ENCODE measurements around the gene SHFL.

The SHFL gene

DNA sequence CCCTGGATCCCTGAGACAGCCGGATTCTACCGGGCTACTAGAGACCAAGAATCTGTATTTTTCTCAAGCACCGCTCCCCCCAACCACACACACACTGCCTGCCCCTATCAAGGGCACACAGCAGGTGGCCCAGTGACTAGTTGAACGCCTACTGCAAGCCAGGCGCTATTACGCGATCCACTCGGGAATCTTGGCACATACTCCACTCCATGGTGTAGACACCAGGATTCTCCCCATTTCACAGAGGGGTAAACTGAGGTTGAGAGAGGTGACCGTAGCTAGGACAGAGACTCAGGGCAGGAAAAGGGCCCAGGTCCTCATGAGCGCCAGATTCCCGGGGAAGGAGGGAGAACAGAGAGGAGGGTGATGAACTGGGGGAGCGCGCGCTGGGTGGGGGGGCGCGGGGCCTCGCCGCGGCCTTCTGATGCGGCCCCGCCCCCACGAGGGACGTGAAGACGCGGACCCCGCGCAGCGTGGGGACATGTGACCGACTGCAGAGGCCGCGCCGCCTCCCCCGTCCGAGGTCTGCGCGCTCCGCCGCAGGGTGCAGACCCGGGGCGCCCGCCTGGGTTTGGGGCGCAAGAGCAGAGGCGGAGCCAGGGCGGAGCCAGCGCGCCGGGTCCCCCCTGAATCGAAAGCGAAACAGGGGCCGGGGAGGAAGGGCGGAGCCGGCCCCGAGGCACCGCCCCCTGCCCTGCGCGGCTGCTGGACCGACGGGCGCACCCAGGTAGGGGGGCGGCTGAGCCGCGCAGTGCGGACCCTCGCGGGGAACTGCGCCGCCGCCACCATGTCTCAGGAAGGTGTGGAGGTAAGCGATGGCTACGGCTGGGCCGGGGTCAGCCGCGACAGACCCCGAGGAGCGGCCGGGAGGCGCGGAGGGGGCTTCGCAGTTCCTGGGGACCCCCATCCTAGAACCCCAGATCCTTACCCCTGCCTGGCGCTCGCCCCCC lies at the start of gene SHFL:
SHFL (plus strand) TSS at position 677 of the 950 bp plus-strand sequence; CDS start at position 788, 111 bp downstream.
- Histone ChIP-seq H3K9ac (ENCODE audit: low read length) (peak within 1 kb of the TSS; percentile 50), H3K27me3 (ENCODE audit: control insufficient read depth, insufficient read depth, low read length) (peaks cover 39% of the 10 kb centered on the region; the same call in 1 of the 2 replicates), H3K9me3 (ENCODE audit: control insufficient read depth, insufficient read depth, low read depth, low read length) (no peaks in the 10 kb centered on the region), H3K4me3 (ENCODE audit: low read depth, low read length) (peak within 1 kb of the TSS; percentile 94), H3K27ac (ENCODE audit: low read depth, low read length) (no peak within 1 kb of the TSS), H3K36me3 (ENCODE audit: control insufficient read depth, insufficient read depth, low read length) (peaks cover 3% of the 10 kb centered on the region; the same call in 1 of the 2 replicates), H3K4me1 (ENCODE audit: control insufficient read depth, insufficient read depth, low read length) (no peaks in the 10 kb centered on the region)

DNA sequence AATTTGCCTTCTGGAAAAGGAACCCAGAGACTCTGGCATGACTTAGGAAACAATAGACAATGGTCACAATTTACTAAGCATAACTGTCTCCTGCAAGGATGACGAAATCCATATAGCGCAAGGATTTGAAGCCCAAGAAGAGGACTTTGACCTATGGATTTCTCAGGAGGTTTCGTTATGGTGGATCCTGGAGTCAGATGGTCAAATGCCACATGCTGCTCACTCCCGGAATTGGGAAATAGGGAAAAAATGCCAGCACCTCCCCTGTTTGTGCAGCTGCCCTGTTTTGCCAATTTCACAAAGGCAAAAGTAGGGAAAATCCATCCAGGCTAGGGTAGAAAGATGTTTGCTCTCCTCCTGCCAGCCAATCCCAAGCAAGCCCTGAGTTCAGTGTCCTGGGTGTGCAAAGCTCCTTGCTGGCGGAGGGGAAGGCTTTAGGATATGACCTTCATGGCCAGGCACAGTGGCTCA lies 49.5 kb upstream of the SHFL start:
- Histone ChIP-seq H3K4me3 (ENCODE audit: low read depth, low read length) (no peak overlapping the region), H3K27me3 (ENCODE audit: control insufficient read depth, insufficient read depth, low read length) (peaks cover 66% of the 10 kb centered on the region), H3K27ac (ENCODE audit: low read depth, low read length) (no peak overlapping the region)

DNA sequence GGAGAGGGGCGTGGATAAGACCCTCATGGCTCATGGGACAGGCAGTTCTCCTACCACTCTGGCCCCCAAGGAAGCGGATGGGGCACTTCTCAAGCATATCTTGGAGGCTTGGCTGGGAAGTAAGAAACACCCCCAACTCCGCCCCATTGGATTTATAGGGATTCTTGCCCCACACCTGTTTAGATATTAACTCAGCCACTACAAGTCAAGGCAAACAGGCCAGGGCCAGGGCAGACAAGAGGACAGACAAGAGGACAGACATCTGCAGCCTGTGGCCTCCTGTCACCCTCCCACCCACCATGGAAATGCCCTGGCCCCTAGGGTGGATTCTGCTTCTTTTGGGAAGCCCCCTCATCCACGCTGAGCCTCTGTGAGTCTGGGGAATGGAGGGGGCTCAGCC lies 48.8 kb upstream of the SHFL start:
- no peak overlapping the region for H3K9ac ChIP-seq (ENCODE audit: low read length)
- H3K4me3 ChIP-seq (ENCODE audit: low read depth, low read length) = no peak overlapping the region
- no peak overlapping the region for H3K27ac ChIP-seq (ENCODE audit: low read depth, low read length)
- H3K4me1 ChIP-seq (ENCODE audit: control insufficient read depth, insufficient read depth, low read length) = no peaks in the 10 kb centered on the region
- peaks cover 18% of the 10 kb centered on the region; the same call in 1 of the 2 replicates for H3K9me3 ChIP-seq (ENCODE audit: control insufficient read depth, insufficient read depth, low read depth, low read length)
- H3K36me3 ChIP-seq (ENCODE audit: control insufficient read depth, insufficient read depth, low read length) = no peaks in the 10 kb centered on the region
- H3K27me3 ChIP-seq (ENCODE audit: control insufficient read depth, insufficient read depth, low read length) = peaks cover 67% of the 10 kb centered on the region

More for the DNA sequence above, 49.5 kb upstream of the SHFL start:
- Histone ChIP-seq H3K4me1 (ENCODE audit: control insufficient read depth, insufficient read depth, low read length) (no peaks in the 10 kb centered on the region), H3K9me3 (ENCODE audit: control insufficient read depth, insufficient read depth, low read depth, low read length) (peaks cover 11% of the 10 kb centered on the region; the same call in 1 of the 2 replicates), H3K9ac (ENCODE audit: low read length) (no peak overlapping the region), H3K36me3 (ENCODE audit: control insufficient read depth, insufficient read depth, low read length) (no peaks in the 10 kb centered on the region)

DNA sequence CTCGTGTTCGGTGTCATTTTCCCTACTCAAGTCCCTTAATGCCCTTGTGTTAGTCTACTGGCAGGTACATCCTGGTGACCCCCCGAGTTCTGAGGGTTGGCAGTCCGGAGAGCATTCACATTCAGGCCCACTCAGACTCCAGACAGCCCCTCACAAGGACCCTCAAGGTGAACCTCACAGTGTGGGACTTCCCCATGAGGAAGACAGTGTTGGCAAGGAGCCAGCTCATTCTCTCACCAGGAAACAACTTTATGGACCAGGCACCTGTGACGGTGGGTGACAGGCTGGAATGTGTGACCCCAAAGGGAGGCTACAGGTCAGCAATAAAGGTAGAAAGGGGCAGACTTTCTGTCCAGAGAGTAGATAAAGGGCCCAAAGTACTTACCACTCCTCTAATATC lies 48.3 kb upstream of the SHFL start:
- no peak overlapping the region for H3K4me3 ChIP-seq (ENCODE audit: low read depth, low read length)
- H3K36me3 ChIP-seq (ENCODE audit: control insufficient read depth, insufficient read depth, low read length) = no peaks in the 10 kb centered on the region
- no peak overlapping the region for H3K9ac ChIP-seq (ENCODE audit: low read length)
- H3K27ac ChIP-seq (ENCODE audit: low read depth, low read length) = no peak overlapping the region
- no peaks in the 10 kb centered on the region for H3K4me1 ChIP-seq (ENCODE audit: control insufficient read depth, insufficient read depth, low read length)
- peaks cover 68% of the 10 kb centered on the region for H3K27me3 ChIP-seq (ENCODE audit: control insufficient read depth, insufficient read depth, low read length)
- peaks cover 22% of the 10 kb centered on the region; the same call in 1 of the 2 replicates for H3K9me3 ChIP-seq (ENCODE audit: control insufficient read depth, insufficient read depth, low read depth, low read length)

DNA sequence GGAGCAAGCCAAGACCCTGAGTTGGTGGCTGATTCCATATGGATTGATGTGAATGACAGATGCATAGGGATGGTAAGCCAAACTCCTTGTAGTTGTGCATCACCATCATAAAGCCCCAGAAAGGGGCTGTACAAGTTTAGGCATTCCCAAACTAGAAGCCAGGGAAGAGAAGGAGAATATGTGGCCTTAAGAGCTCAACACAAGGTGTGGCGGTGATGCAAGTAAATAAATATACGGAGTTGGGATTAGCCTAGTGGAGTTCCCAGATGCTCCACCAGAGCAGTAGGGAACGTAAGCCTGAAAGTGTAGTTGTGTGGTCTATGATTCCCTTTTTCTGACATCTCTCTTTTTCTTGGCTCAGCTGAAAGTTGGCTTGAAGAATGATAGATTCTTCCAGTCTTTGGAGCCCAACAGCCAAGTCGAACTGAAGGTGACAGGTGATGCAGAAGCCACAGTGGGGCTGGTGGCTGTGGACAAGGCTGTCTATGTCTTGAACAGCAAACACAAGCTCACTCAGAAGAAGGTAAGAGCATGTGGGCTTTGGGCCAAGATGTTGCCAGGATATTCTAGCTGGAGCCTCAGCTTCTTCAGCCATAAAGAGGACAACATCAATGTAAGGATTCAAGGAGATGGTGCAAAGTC lies 42.7 kb upstream of the SHFL start:
- peaks cover 44% of the 10 kb centered on the region; the same call in 1 of the 2 replicates for H3K9me3 ChIP-seq (ENCODE audit: control insufficient read depth, insufficient read depth, low read depth, low read length)
- H3K9ac ChIP-seq (ENCODE audit: low read length) = no peak overlapping the region
- H3K27ac ChIP-seq (ENCODE audit: low read depth, low read length) = no peak overlapping the region
- no peaks in the 10 kb centered on the region for H3K4me1 ChIP-seq (ENCODE audit: control insufficient read depth, insufficient read depth, low read length)
- peaks cover 54% of the 10 kb centered on the region for H3K27me3 ChIP-seq (ENCODE audit: control insufficient read depth, insufficient read depth, low read length)
- H3K36me3 ChIP-seq (ENCODE audit: control insufficient read depth, insufficient read depth, low read length) = no peaks in the 10 kb centered on the region
- no peak overlapping the region for H3K4me3 ChIP-seq (ENCODE audit: low read depth, low read length)

DNA sequence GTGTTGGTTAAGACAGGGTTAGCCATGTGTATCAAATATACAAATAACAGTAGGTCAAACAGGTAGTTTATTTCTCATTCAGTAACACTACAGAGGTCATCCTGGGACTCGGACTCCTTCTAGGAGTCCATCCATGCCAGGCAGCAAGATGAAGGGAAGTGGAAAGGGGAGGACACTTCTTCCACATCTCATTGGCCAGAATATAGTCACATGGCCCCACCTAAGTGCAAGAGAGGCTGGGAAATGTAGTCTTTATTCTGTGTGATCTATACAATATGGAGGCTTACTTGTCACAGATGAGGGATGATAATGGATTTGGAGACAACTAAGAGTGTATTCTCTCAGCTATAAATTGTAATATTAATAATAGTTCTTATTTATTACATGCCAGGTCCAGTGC lies 41.7 kb upstream of the SHFL start:
- H3K27ac ChIP-seq (ENCODE audit: low read depth, low read length) = no peak overlapping the region
- H3K27me3 ChIP-seq (ENCODE audit: control insufficient read depth, insufficient read depth, low read length) = peaks cover 44% of the 10 kb centered on the region
- H3K9me3 ChIP-seq (ENCODE audit: control insufficient read depth, insufficient read depth, low read depth, low read length) = peaks cover 44% of the 10 kb centered on the region; the same call in 1 of the 2 replicates
- H3K9ac ChIP-seq (ENCODE audit: low read length) = no peak overlapping the region
- no peaks in the 10 kb centered on the region for H3K4me1 ChIP-seq (ENCODE audit: control insufficient read depth, insufficient read depth, low read length)
- no peaks in the 10 kb centered on the region for H3K36me3 ChIP-seq (ENCODE audit: control insufficient read depth, insufficient read depth, low read length)
- no peak overlapping the region for H3K4me3 ChIP-seq (ENCODE audit: low read depth, low read length)

DNA sequence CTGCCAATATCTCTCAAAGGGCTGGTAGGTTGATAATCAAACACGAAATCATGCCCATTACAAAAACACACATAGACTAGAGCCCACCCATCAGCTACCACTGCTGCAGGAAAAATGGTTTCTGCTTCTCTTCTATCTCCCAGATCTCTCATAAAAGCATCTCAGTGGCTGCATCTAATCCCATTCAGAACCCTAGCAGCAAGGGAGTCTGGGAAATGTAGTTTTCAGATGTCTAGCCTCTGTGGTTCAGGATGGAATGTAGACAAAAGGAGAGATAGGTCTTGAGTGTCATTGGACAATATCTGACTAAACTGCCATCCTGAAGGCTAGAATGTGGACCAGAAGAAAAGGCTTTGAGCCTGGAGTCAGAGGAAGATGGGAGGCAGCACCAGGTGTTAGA lies 40.7 kb upstream of the SHFL start:
- Histone ChIP-seq H3K9ac (ENCODE audit: low read length) (no peak overlapping the region), H3K36me3 (ENCODE audit: control insufficient read depth, insufficient read depth, low read length) (no peaks in the 10 kb centered on the region), H3K27me3 (ENCODE audit: control insufficient read depth, insufficient read depth, low read length) (peaks cover 48% of the 10 kb centered on the region), H3K27ac (ENCODE audit: low read depth, low read length) (no peak overlapping the region), H3K9me3 (ENCODE audit: control insufficient read depth, insufficient read depth, low read depth, low read length) (peaks cover 44% of the 10 kb centered on the region; the same call in 1 of the 2 replicates), H3K4me3 (ENCODE audit: low read depth, low read length) (no peak overlapping the region), H3K4me1 (ENCODE audit: control insufficient read depth, insufficient read depth, low read length) (no peaks in the 10 kb centered on the region)

DNA sequence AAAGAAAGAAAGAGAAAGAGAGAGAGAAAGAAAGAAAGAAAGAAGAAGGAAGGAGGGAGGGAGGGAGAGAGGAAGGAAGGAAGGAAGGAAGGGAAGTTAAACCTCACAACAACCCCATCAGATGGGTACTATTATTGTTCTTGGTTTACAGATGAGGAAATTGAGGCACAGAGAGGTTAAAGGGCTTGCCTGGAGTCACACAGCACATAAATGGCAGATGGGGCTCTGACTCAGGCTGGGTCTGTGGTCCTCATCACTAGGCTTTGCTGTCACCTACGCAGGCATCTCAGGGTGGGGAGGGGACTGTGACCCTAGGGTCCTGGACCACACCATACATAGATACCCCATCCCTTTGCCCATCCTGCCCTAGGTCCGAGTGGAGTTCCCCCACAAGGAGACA lies 36.5 kb upstream of the SHFL start:
- H3K36me3 ChIP-seq (ENCODE audit: control insufficient read depth, insufficient read depth, low read length) = no peaks in the 10 kb centered on the region

DNA sequence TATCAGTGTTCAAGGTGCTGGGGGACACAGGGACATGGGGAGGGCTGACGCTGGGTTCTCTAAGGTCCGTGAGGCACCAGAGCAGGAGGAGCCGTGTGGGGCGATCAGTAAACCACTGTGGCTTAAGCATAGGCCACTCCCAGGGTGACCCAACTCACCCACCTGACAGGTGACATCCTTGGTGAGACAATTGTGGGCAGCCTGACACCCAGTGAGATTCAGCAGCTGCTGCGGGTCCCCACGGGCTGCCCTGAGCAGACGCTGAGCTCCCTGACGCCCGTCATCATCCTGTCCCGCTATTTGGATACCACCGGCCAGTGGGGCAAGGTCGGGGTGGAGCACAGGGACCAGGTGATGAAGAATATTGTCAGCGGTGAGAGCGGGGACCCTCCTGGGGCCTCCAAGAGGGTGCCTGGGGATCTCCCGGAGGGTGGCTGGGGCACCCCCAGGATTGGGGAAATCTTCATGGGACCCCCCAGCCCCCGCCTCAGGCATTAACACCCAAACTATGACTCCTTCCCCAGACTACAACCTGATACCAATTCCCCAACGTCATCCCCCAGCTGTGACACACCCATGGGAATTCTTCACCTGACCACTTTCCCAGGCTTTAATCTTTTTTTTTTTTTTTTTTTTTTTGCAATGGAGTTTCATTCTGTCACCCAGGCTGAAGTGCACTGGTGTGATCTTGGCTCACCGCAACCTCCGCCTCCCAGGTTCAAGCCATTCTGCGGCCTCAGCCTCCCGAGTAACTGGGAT lies 33.3 kb upstream of the SHFL start:
- no peaks in the 10 kb centered on the region for H3K4me1 ChIP-seq (ENCODE audit: control insufficient read depth, insufficient read depth, low read length)
- peaks cover 38% of the 10 kb centered on the region; the same call in 1 of the 2 replicates for H3K27me3 ChIP-seq (ENCODE audit: control insufficient read depth, insufficient read depth, low read length)

More for the DNA sequence above, 36.5 kb upstream of the SHFL start:
- Histone ChIP-seq H3K27me3 (ENCODE audit: control insufficient read depth, insufficient read depth, low read length) (peaks cover 38% of the 10 kb centered on the region), H3K4me3 (ENCODE audit: low read depth, low read length) (no peak overlapping the region), H3K9ac (ENCODE audit: low read length) (no peak overlapping the region), H3K9me3 (ENCODE audit: control insufficient read depth, insufficient read depth, low read depth, low read length) (peaks cover 6% of the 10 kb centered on the region; the same call in 1 of the 2 replicates), H3K4me1 (ENCODE audit: control insufficient read depth, insufficient read depth, low read length) (no peaks in the 10 kb centered on the region), H3K27ac (ENCODE audit: low read depth, low read length) (no peak overlapping the region)

DNA sequence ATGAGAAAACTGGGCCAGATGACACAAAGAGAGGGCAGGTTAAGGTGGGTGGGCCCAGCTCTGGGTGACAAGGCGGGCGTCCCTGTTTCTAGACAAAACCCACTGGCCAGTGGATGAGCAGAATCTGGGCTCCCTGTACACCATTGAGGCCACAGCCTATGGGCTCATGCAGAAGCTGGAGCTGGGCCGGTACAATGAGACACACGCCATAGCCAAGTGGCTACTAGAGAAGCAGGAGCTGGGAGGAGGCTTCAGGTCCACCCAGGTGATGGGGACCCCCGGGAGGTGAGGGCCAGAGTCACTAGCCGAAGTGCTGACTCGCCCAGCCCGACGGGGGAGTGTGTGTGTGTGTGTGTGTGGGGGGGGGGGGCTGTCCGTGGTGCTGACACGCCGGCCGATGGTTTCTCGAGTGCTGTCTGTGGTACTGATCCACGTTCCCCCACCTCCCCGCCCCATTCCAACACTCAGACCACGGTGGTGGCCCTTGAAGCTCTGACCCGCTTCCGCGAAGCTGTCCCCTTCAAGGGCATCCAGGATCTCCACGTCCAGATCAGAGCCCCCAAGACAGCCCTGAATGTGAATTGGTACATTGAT lies 24.3 kb upstream of the SHFL start:
- Histone ChIP-seq H3K36me3 (ENCODE audit: control insufficient read depth, insufficient read depth, low read length) (no peaks in the 10 kb centered on the region), H3K4me3 (ENCODE audit: low read depth, low read length) (no peak overlapping the region), H3K9me3 (ENCODE audit: control insufficient read depth, insufficient read depth, low read depth, low read length) (no peaks in the 10 kb centered on the region), H3K9ac (ENCODE audit: low read length) (no peak overlapping the region), H3K4me1 (ENCODE audit: control insufficient read depth, insufficient read depth, low read length) (no peaks in the 10 kb centered on the region), H3K27ac (ENCODE audit: low read depth, low read length) (no peak overlapping the region), H3K27me3 (ENCODE audit: control insufficient read depth, insufficient read depth, low read length) (peaks cover 34% of the 10 kb centered on the region; the same call in 1 of the 2 replicates)

More for the DNA sequence above, 33.3 kb upstream of the SHFL start:
- Histone ChIP-seq H3K9me3 (ENCODE audit: control insufficient read depth, insufficient read depth, low read depth, low read length) (no peaks in the 10 kb centered on the region), H3K27ac (ENCODE audit: low read depth, low read length) (no peak overlapping the region), H3K9ac (ENCODE audit: low read length) (no peak overlapping the region), H3K36me3 (ENCODE audit: control insufficient read depth, insufficient read depth, low read length) (no peaks in the 10 kb centered on the region), H3K4me3 (ENCODE audit: low read depth, low read length) (no peak overlapping the region)
